ENCODE results near the gene RRP1.

DNA sequence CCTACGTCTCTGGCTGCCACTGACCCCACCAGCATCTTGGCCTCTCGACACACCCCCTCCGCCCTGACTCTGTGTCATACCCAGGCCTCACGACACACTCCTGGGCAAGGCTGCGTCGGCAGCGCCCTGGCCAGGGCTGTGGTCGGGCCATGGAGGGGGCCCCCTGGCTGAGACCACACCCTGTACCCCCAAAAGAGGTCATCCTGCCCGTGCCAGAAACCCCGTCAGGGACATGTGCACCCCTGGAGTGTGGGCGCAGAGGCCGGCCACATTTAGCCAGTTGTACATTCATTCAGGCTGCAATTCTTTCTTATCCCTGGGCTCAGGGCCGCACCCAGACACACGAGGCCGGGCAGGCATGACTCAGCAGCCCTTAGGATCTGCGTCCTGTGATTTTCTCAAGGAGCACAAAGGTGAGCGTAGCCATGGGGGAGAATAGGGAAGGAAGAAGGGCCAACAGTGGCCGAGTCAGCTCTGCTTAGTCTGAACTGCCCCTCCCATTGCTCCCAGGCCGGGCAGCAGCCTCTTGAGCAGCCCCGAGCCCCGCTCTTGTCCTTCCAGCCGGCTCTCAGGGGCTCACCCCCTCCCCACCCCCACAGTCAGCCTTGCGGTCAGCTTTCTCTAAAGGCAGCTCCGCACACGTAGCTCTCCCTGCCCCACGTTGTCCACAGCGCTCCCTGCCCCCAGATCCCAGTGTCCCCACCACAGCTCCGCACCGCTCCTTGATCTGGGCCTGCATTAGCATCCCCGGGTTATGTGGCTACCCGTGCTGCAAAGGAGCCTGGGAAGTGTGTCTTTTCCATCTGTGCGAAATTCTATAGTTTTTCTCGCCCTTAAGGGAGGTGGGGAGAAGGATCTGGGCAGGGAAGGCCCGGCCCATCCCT lies 21.2 kb upstream of the RRP1 start:
- TF ChIP-seq, protein P1, sequence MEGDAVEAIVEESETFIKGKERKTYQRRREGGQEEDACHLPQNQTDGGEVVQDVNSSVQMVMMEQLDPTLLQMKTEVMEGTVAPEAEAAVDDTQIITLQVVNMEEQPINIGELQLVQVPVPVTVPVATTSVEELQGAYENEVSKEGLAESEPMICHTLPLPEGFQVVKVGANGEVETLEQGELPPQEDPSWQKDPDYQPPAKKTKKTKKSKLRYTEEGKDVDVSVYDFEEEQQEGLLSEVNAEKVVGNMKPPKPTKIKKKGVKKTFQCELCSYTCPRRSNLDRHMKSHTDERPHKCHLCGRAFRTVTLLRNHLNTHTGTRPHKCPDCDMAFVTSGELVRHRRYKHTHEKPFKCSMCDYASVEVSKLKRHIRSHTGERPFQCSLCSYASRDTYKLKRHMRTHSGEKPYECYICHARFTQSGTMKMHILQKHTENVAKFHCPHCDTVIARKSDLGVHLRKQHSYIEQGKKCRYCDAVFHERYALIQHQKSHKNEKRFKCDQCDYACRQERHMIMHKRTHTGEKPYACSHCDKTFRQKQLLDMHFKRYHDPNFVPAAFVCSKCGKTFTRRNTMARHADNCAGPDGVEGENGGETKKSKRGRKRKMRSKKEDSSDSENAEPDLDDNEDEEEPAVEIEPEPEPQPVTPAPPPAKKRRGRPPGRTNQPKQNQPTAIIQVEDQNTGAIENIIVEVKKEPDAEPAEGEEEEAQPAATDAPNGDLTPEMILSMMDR (IDR thresholded peaks at IDR 0.05): no peak
- no peak for TF ChIP-seq POLR2A (IDR thresholded peaks at IDR 0.05)

Data from body of pancreas (tissue), 4 donors.